K562 (cell line): ENCODE results near the gene B4GALT5. TPM values are rescaled to one million over a fixed set of nuclear protein-coding genes. Genes with fewer than 3 reads are reported as not detected.

Experiments used
- BCOR ChIP-seq: fragments of 450-650 bp; IDR thresholded peaks from 2 replicates; pipeline ENCODE4 v1.6.1; 2016
- CAMTA2 ChIP-seq: fragments of 250-450 bp; sonication (Bioruptor Pico); conservative IDR thresholded peaks from 2 replicates; pipeline ENCODE4 v1.5.1; 2022
- CTBP1 ChIP-seq: fragments of 450-650 bp; IDR thresholded peaks from 2 replicates; pipeline ENCODE4 v1.6.1; 2016; ENCODE audit warnings: borderline replicate concordance
- HDAC2 ChIP-seq: fragments of 450-650 bp; IDR thresholded peaks from 2 replicates; pipeline ENCODE4 v1.6.1; 2016; ENCODE audit warnings: mild to moderate bottlenecking
- HDAC6 ChIP-seq: IDR thresholded peaks from 2 replicates; pipeline ENCODE4 v1.6.1; 2012; ENCODE audit warnings: low read depth, mild to moderate bottlenecking, control low read depth, inconsistent platforms, low read length, moderate library complexity
- LCOR ChIP-seq: sonication (generic); formaldehyde crosslinking; IDR thresholded peaks from 2 replicates; pipeline ENCODE4 v1.8.0; 2022; ENCODE audit warnings: mild to moderate bottlenecking, missing genetic modification reagents
- MEIS2 ChIP-seq: fragments of 450-650 bp; IDR thresholded peaks from 2 replicates; pipeline ENCODE4 v1.6.1; 2014; ENCODE audit warnings: mild to moderate bottlenecking; ENCODE audit not compliant: partially characterized antibody
- PTBP1 ChIP-seq: fragments of 200-400 bp; formaldehyde crosslinking; IDR thresholded peaks from 2 replicates; pipeline ENCODE4 v1.6.1; 2017; ENCODE audit warnings: low read depth, low read length
- RCOR1 ChIP-seq, 2 experiments: IDR thresholded peaks; 2 replicates each; pipeline ENCODE4 v1.6.1; 2012; ENCODE audit warnings: low read depth in 2 of 2, low read length in 2 of 2, borderline replicate concordance in 1 of 2, improper control_type of control experiment in 1 of 2
- SMARCA5 ChIP-seq: fragments of 450-650 bp; IDR thresholded peaks from 2 replicates; pipeline ENCODE4 v1.6.1; 2016
- STAT6 ChIP-seq: sonication (generic); formaldehyde crosslinking; IDR thresholded peaks from 2 replicates; pipeline ENCODE4 v1.8.1; 2023; ENCODE audit warnings: mild to moderate bottlenecking, missing genetic modification reagents
- ZC3H4 ChIP-seq: sonication (generic); formaldehyde crosslinking; IDR thresholded peaks from 2 replicates; pipeline ENCODE4 v1.9.0; 2021; ENCODE audit warnings: missing genetic modification reagents, borderline replicate concordance
- ZFP36 ChIP-seq: fragments of 150-350 bp; IDR thresholded peaks from 2 replicates; pipeline ENCODE4 v1.6.1; 2018; ENCODE audit warnings: low read length, low read depth; ENCODE audit not compliant: partially characterized antibody
- polyA plus RNA-seq, 8 experiments: library from polyadenylated mRNA; depleted of rRNA in 4 of 8; stranded (reverse) in 5 of 8; unstranded in 3 of 8; fragments of >200 nt; fragmentation: Nextera tagmentation in 2 of 8; fragmentation: Illumina TruSeq in 1 of 8; extraction: Ambion mirVana in 2 of 8; extraction: Trizol in 1 of 8; gene quantifications; 2 replicates each; pipeline versions ENCODE4 v1.2.1 to v1.2.3, GENCODE V29; 2011 to 2014; ENCODE audit warnings: inconsistent platforms in 1 of 8, missing spikeins in 1 of 8
- total RNA-seq, 7 experiments: library from RNA; depleted of rRNA in 6 of 7; stranded (reverse); fragments of >200 nt in 6 of 7; fragmentation: Illumina TruSeq in 2 of 7; extraction: Trizol in 2 of 7; gene quantifications; 2 replicates each; pipeline versions ENCODE4 v1.2.1 to v1.2.3, GENCODE V29; 2011 to 2021; ENCODE audit warnings: low replicate concordance in 1 of 7

The B4GALT5 gene
- total and polyA plus RNA-seq, 9 of the 15 experiments (the other 6 are each of a cell fraction or from before 2014, with no cell fraction given): 8.5 to 32.6 (median 23.4) TPM

- peak; percentile 88 for TF ChIP-seq ZFP36
- peak; percentile 92 for TF ChIP-seq SMARCA5
- no peak for TF ChIP-seq HDAC6
- peak; percentile 43; the same call in 1 of the 2 replicates for TF ChIP-seq PTBP1
- no peak for TF ChIP-seq LCOR (CRISPR knock-in tag)
- TF ChIP-seq CTBP1: no peak
- TF ChIP-seq ZC3H4 (CRISPR knock-in tag): no peak
- TF ChIP-seq CAMTA2 (CRISPR knock-in tag): no peak
- peak; percentile 95 for TF ChIP-seq BCOR
- TF ChIP-seq MEIS2: no peak
- TF ChIP-seq HDAC2: peak; percentile 59; the same call in 1 of the 2 replicates
- TF ChIP-seq STAT6 (CRISPR knock-in tag): no peak
- peak in 1 of 2 experiments; percentile 37; a peak in 1 of 4 replicates for TF ChIP-seq RCOR1 (IDR thresholded peaks at IDR 0.05; ENCODE audit: borderline replicate concordance in 1 of 2, low read depth in 2 of 2, low read length in 2 of 2)
Observed at GRCh38 chr20:49752201-49752903, 38.7 kb upstream of the B4GALT5 start (continued).
